ENCODE results near the gene TMEM62. TPM values are rescaled to one million over a fixed set of nuclear protein-coding genes. Genes with fewer than 3 reads are reported as not detected.

The TMEM62 gene
- polyA plus RNA-seq, 6 donors from 2014 or later: 17.2 to 27.8 (median 25.2) TPM

- Mint-ChIP-seq H3K27ac (peak overlapping the region in 2 of 6 donors; percentile 44 to 99), H3K27me3 (peaks cover 0 to 5% (median 0%) of the 10 kb centered on the region in 3 donors), H3K36me3 (peaks cover 10 to 21% of the 10 kb centered on the region in 2 donors), H3K4me3 (peak overlapping the region in 3 of 8 donors; percentile 35 to 82 (median 50)), H3K4me1 (peaks cover 51 to 58% (median 55%) of the 10 kb centered on the region in 3 donors), H3K9me3 (no peaks in the 10 kb centered on the region)
- no peak for DNase-seq
- no peak for ATAC-seq (ENCODE audit: low read depth in 2 of 2)
These were observed 29.5 kb upstream of the TMEM62 start for GRCh38 chr15:43103907-43104306.

- H3K27ac Mint-ChIP-seq: peak overlapping the region in 3 of 6 donors; percentile 34 to 99 (median 44)
- peaks cover 10 to 21% of the 10 kb centered on the region in 2 donors for H3K36me3 Mint-ChIP-seq
- H3K4me3 Mint-ChIP-seq: peak overlapping the region in 5 of 8 donors; percentile 32 to 82 (median 51)
- H3K9me3 Mint-ChIP-seq: no peaks in the 10 kb centered on the region
- DNase-seq (no peak), ATAC-seq (ENCODE audit: low read depth in 2 of 2) (no peak)
- H3K27me3 Mint-ChIP-seq: peaks cover 0 to 6% (median 0%) of the 10 kb centered on the region in 3 donors
- H3K4me1 Mint-ChIP-seq: peaks cover 51 to 58% (median 54%) of the 10 kb centered on the region in 3 donors
These were observed 29.0 kb upstream of the TMEM62 start for GRCh38 chr15:43104426-43104825.

GRCh38 chr15:43105077-43105736, 28.2 kb upstream of the TMEM62 start:
- Mint-ChIP-seq H3K4me1 (peaks cover 48 to 57% (median 49%) of the 10 kb centered on the region in 3 donors), H3K4me3 (peak overlapping the region; percentile 93 to 100 (median 98)), H3K27ac (peak overlapping the region; percentile 98 to 99 (median 99)), H3K9me3 (no peaks in the 10 kb centered on the region), H3K27me3 (peaks cover 0 to 6% (median 0%) of the 10 kb centered on the region in 3 donors), H3K36me3 (peaks cover 10 to 16% of the 10 kb centered on the region in 2 donors)
- ATAC-seq (ENCODE audit: low read depth in 2 of 2) (peak; percentile 32 to 44), DNase-seq (no peak)

DNA sequence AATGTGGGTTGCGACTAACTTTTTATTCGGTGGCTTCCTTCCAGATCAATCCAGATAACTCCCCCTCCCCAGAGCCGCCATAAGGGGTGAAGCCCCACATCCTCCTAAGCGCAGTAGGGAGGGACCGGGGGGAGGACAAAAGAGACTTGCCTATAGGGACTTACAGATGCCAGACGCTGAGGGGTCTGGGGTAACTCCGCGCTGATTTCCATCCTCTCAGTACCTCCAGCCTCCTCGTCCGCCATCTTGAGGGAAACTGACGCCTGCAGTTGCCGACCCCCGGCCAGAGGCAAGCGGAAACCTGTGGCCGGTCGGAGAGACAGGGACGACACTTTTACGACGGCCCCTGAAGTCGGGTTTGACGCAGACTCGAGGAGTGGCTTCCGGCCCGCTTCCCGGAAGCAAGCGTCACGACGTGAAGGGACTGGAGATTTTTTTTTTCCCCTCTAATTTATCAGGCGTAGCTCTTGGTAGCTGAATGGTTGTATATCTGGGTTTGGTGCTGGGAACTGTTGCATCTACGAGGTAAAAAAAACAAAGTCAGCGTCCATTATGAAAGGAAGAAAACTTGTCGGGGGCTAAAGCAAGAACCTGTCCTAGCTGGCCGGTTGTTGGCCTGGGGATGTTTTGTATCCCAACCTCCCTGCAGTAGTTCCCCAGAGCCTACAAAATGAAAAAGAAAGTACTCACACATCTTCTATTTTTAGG, 27.5 kb upstream of the TMEM62 start, which contains the start of gene UBR1:
Gene UBR1, minus strand, starts transcription at position 261 of the 708 bp plus-strand sequence. Its CDS starts 16 bp downstream, at position 245.
- Mint-ChIP-seq H3K4me3 (peak within 1 kb of the TSS; percentile 93 to 100 (median 98)), H3K27ac (peak within 1 kb of the TSS; percentile 98 to 99 (median 99)), H3K36me3 (peaks cover 10 to 12% of the 10 kb centered on the region in 2 donors), H3K27me3 (peaks cover 0 to 6% (median 0%) of the 10 kb centered on the region in 3 donors), H3K4me1 (peaks cover 40 to 51% (median 44%) of the 10 kb centered on the region in 3 donors), H3K9me3 (no peaks in the 10 kb centered on the region)
- ATAC-seq (ENCODE audit: low read depth in 2 of 2): peak; percentile 93
- peak; percentile 90 for DNase-seq

GRCh38 chr15:43106486-43106829, 26.9 kb upstream of the TMEM62 start:
- peaks cover 10 to 12% of the 10 kb centered on the region in 2 donors for H3K36me3 Mint-ChIP-seq
- H3K27me3 Mint-ChIP-seq: peaks cover 0 to 6% (median 0%) of the 10 kb centered on the region in 3 donors
- peak overlapping the region; percentile 93 to 100 (median 98) for H3K4me3 Mint-ChIP-seq
- no peak for ATAC-seq (ENCODE audit: low read depth in 2 of 2)
- DNase-seq: no peak
- H3K27ac Mint-ChIP-seq: peak overlapping the region; percentile 98 to 99 (median 99)
- H3K9me3 Mint-ChIP-seq: no peaks in the 10 kb centered on the region
- H3K4me1 Mint-ChIP-seq: peaks cover 35 to 45% (median 40%) of the 10 kb centered on the region in 3 donors

DNA sequence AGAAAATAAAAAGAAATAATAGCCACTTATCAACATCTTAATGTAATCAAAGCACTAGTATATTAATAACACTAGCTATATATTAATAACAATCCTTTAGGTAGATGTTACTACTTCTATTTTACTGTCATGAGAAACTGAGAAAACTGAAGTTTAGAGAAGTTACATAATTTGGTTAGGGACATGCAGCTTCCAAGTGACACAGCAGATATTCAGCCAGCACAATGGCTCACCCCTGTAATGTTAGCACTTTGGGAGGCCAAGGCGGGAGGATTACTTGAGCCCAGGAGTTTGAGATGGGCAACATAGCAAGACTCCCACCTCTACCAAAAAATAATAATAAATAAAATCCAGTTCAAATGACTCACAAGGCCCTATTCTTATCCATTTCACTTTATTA, 25.6 kb upstream of the TMEM62 start:
- DNase-seq (no peak), ATAC-seq (ENCODE audit: low read depth in 2 of 2) (no peak)
- Mint-ChIP-seq H3K36me3 (peaks cover 1 to 2% of the 10 kb centered on the region in 2 donors), H3K27ac (no peak overlapping the region), H3K4me1 (peaks cover 31 to 34% (median 33%) of the 10 kb centered on the region in 3 donors), H3K27me3 (peaks cover 0 to 6% (median 0%) of the 10 kb centered on the region in 3 donors), H3K9me3 (no peaks in the 10 kb centered on the region), H3K4me3 (peak overlapping the region in 2 of 8 donors; percentile 51 to 98)

DNA sequence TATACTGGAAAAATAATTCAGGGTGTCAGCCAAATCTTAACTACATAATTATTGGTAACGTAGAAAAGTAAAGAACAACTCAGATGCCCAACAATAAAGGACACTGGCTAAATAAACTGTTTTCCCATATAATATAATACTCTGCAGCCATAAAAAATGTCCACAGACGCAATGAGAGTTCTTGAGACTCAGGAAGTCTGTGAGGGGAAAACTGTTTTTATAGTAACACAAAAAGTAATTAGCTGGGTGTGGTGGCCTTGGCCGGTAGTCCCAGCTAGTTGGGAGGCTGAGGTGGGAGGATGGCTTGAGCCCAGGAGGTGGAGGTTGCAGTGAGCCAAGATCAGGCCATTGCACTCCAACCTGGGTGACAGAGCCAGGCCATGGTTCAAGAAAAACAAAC, 22.0 kb upstream of the TMEM62 start:
- no peak for ATAC-seq (ENCODE audit: low read depth in 2 of 2)
- peaks cover 0 to 6% (median 0%) of the 10 kb centered on the region in 3 donors for H3K27me3 Mint-ChIP-seq
- no peaks in the 10 kb centered on the region for H3K36me3 Mint-ChIP-seq
- H3K27ac Mint-ChIP-seq: no peak overlapping the region
- H3K9me3 Mint-ChIP-seq: no peaks in the 10 kb centered on the region
- peaks cover 4 to 10% (median 8%) of the 10 kb centered on the region in 3 donors for H3K4me1 Mint-ChIP-seq
- no peak for DNase-seq
- H3K4me3 Mint-ChIP-seq: no peak overlapping the region

GRCh38 chr15:43118286-43118685, 15.1 kb upstream of the TMEM62 start:
- Mint-ChIP-seq H3K9me3 (peaks cover 0 to 2% (median 0%) of the 10 kb centered on the region in 7 donors), H3K36me3 (no peaks in the 10 kb centered on the region), H3K27ac (peak overlapping the region; percentile 85 to 98 (median 92)), H3K4me1 (peaks cover 28 to 49% (median 35%) of the 10 kb centered on the region in 3 donors), H3K4me3 (peak overlapping the region in 7 of 8 donors; percentile 33 to 79 (median 63)), H3K27me3 (no peaks in the 10 kb centered on the region)
- DNase-seq: peak; percentile 54
- ATAC-seq (ENCODE audit: low read depth in 2 of 2): peak; percentile 74 to 81

DNA sequence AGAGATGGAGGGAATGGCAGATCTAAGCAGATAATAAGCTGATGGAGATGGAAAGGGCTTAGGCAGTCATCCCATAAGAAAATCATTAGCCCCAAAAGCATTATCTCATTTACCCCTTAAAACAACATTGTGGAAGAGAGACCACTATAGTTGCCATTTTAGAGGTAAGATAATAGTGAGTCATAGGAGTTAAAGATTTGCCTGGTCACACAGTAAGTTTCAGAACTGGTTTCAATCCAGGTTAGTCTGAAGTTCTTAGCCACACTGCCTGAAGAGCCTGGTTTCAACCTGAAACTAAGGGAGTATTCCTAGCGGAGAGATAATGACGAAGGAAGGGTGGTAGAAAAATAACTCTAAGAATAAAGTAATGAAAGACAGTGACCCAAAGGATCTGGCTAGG, 14.6 kb upstream of the TMEM62 start:
- H3K36me3 Mint-ChIP-seq: no peaks in the 10 kb centered on the region
- H3K27ac Mint-ChIP-seq: peak overlapping the region; percentile 85 to 98 (median 92)
- H3K4me1 Mint-ChIP-seq: peaks cover 31 to 50% (median 39%) of the 10 kb centered on the region in 3 donors
- no peaks in the 10 kb centered on the region for H3K27me3 Mint-ChIP-seq
- H3K4me3 Mint-ChIP-seq: peak overlapping the region in 7 of 8 donors; percentile 33 to 79 (median 63)
- DNase-seq (no peak), ATAC-seq (ENCODE audit: low read depth in 2 of 2) (no peak)
- peaks cover 0 to 4% (median 0%) of the 10 kb centered on the region in 7 donors for H3K9me3 Mint-ChIP-seq

GRCh38 chr15:43121863-43122262, 11.5 kb upstream of the TMEM62 start:
- no peak for ATAC-seq (ENCODE audit: low read depth in 2 of 2)
- H3K4me1 Mint-ChIP-seq: peaks cover 30 to 42% (median 37%) of the 10 kb centered on the region in 3 donors
- no peak for DNase-seq
- peak overlapping the region in 3 of 6 donors; percentile 87 to 95 (median 91) for H3K27ac Mint-ChIP-seq
- H3K9me3 Mint-ChIP-seq: peaks cover 0 to 4% (median 0%) of the 10 kb centered on the region in 7 donors
- no peaks in the 10 kb centered on the region for H3K36me3 Mint-ChIP-seq
- peak overlapping the region in 7 of 8 donors; percentile 21 to 98 (median 92) for H3K4me3 Mint-ChIP-seq
- H3K27me3 Mint-ChIP-seq: no peaks in the 10 kb centered on the region

DNA sequence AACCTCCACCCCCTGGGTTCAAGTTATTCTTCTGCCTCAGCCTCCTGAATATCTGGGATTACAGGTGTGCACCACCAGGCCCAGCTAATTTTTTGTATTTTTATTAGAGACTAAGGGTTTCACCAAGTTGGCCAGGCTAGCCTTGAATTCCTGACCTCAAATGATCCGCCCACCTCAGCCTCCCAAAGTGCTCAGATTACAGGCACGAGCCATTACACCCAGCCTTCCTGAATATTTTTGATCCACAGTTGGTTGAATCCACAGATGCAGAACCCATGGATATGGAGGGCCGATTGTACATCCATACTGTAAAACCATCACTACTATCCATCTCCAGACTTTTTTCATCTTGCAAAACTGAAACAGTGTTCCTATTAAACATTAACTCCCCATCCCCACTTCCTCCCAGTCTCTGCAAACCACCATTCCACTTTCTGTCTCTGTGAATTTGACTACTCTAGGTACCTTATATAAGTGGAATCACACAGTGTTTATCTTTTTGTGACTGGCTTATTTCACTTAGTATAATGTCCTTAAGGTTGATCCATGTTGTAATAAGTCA, 8.2 kb upstream of the TMEM62 start:
- H3K9me3 Mint-ChIP-seq: peaks cover 4 to 19% (median 8%) of the 10 kb centered on the region in 7 donors
- H3K4me3 Mint-ChIP-seq: peak overlapping the region in 1 of 8 donors; percentile 25
- ATAC-seq (ENCODE audit: low read depth in 2 of 2) (no peak), DNase-seq (no peak)
- no peaks in the 10 kb centered on the region for H3K27me3 Mint-ChIP-seq
- peak overlapping the region in 2 of 6 donors; percentile 44 to 76 for H3K27ac Mint-ChIP-seq
- peaks cover 14 to 18% (median 17%) of the 10 kb centered on the region in 3 donors for H3K4me1 Mint-ChIP-seq
- no peaks in the 10 kb centered on the region for H3K36me3 Mint-ChIP-seq

GRCh38 chr15:43126356-43126755, 7.0 kb upstream of the TMEM62 start:
- ATAC-seq (ENCODE audit: low read depth in 2 of 2) (no peak), DNase-seq (no peak)
- Mint-ChIP-seq H3K36me3 (no peaks in the 10 kb centered on the region), H3K4me1 (peaks cover 14 to 18% (median 17%) of the 10 kb centered on the region in 3 donors), H3K9me3 (peaks cover 4 to 19% (median 8%) of the 10 kb centered on the region in 7 donors), H3K4me3 (peak overlapping the region in 1 of 8 donors; percentile 54), H3K27ac (no peak overlapping the region), H3K27me3 (no peaks in the 10 kb centered on the region)

GRCh38 chr15:43127752-43128151, 5.6 kb upstream of the TMEM62 start:
- Mint-ChIP-seq H3K27me3 (no peaks in the 10 kb centered on the region), H3K4me1 (peaks cover 7 to 13% (median 10%) of the 10 kb centered on the region in 3 donors), H3K9me3 (peaks cover 4 to 19% (median 8%) of the 10 kb centered on the region in 7 donors), H3K36me3 (no peaks in the 10 kb centered on the region), H3K4me3 (peak overlapping the region in 1 of 8 donors; percentile 20), H3K27ac (no peak overlapping the region)
- ATAC-seq (ENCODE audit: low read depth in 2 of 2) (no peak), DNase-seq (no peak)

All from naive B cell (primary cell).